Activated T-helper 9 cell treated with anti-CD3 and anti-CD28 coated beads, Interleukin-2, amount 50 U/mL, for 16 hours (primary cell): Measurements from ENCODE around the gene LRP1B.

Experiments
- DNase-seq: peaks from one replicate; pipeline ENCODE4 v3.0.0-alpha.2; 2020; ENCODE audit warnings: low read depth

Gene LRP1B

GRCh38 chr2:141589314-141589713, 541.5 kb downstream of the LRP1B start:
- DNase-seq: no peak

GRCh38 chr2:141586985-141587384, 543.8 kb downstream of the LRP1B start:
- DNase-seq: no peak

GRCh38 chr2:141582213-141582612, 548.6 kb downstream of the LRP1B start:
- DNase-seq: no peak

GRCh38 chr2:141579071-141579470, 551.7 kb downstream of the LRP1B start:
- no peak for DNase-seq

GRCh38 chr2:141570474-141571131, 560.2 kb downstream of the LRP1B start:
- no peak for DNase-seq

- no peak for DNase-seq
Observed at GRCh38 chr2:141569941-141570340, 560.9 kb downstream of the LRP1B start.

GRCh38 chr2:141565597-141565996, 565.2 kb downstream of the LRP1B start:
- DNase-seq: no peak

- no peak for DNase-seq
Observed at GRCh38 chr2:141560723-141561122, 570.1 kb downstream of the LRP1B start.

GRCh38 chr2:141557329-141558095, 573.3 kb downstream of the LRP1B start:
- no peak for DNase-seq

- no peak for DNase-seq
Observed at GRCh38 chr2:141555876-141556470, 574.8 kb downstream of the LRP1B start.

GRCh38 chr2:141554810-141555209, 576.0 kb downstream of the LRP1B start:
- DNase-seq: no peak

- DNase-seq: no peak
Observed at GRCh38 chr2:141534666-141535362, 596.0 kb downstream of the LRP1B start.

GRCh38 chr2:141529659-141530058, 601.2 kb downstream of the LRP1B start:
- DNase-seq: no peak

GRCh38 chr2:141528990-141529389, 601.8 kb downstream of the LRP1B start:
- no peak for DNase-seq

GRCh38 chr2:141526760-141527159, 604.1 kb downstream of the LRP1B start:
- no peak for DNase-seq

- no peak for DNase-seq
Observed at GRCh38 chr2:141524777-141525176, 606.0 kb downstream of the LRP1B start.

GRCh38 chr2:141523199-141523598, 607.6 kb downstream of the LRP1B start:
- DNase-seq: no peak

- no peak for DNase-seq
Observed at GRCh38 chr2:141522702-141523101, 608.1 kb downstream of the LRP1B start.

- no peak for DNase-seq
Observed at GRCh38 chr2:141522048-141522447, 608.8 kb downstream of the LRP1B start.

- no peak for DNase-seq
Observed at GRCh38 chr2:141519906-141520305, 610.9 kb downstream of the LRP1B start.

GRCh38 chr2:141517852-141518421, 612.9 kb downstream of the LRP1B start:
- DNase-seq: no peak

GRCh38 chr2:141517180-141517851, 613.5 kb downstream of the LRP1B start:
- no peak for DNase-seq
